ENCODE measurements around the gene KIF17.
A peak's percentile ranks its signal among the peaks of the same experiment; 100 is the strongest.

The KIF17 gene

GRCh38 chr1:20709868-20710267 is 7.9 kb downstream of the KIF17 start:
- DNase-seq = no peak

- no peak for DNase-seq
Observed at GRCh38 chr1:20708891-20709290, 8.9 kb downstream of the KIF17 start.

GRCh38 chr1:20708057-20708456 is 9.8 kb downstream of the KIF17 start:
- no peak for DNase-seq

GRCh38 chr1:20706841-20707240 is 11.0 kb downstream of the KIF17 start:
- no peak for DNase-seq

- no peak for DNase-seq
Observed at GRCh38 chr1:20705203-20705755, 12.5 kb downstream of the KIF17 start.

GRCh38 chr1:20704390-20705202 is 13.2 kb downstream of the KIF17 start:
- no peak for DNase-seq

GRCh38 chr1:20703124-20703756 is 14.6 kb downstream of the KIF17 start:
- DNase-seq = no peak

- DNase-seq = peak; percentile 30
Observed at GRCh38 chr1:20702416-20702815, 15.4 kb downstream of the KIF17 start.

GRCh38 chr1:20701847-20702246 is 16.0 kb downstream of the KIF17 start:
- no peak for DNase-seq

GRCh38 chr1:20701446-20701845 is 16.4 kb downstream of the KIF17 start:
- DNase-seq = no peak

GRCh38 chr1:20700636-20701215 is 17.1 kb downstream of the KIF17 start:
- no peak for DNase-seq

GRCh38 chr1:20699558-20699957 is 18.2 kb downstream of the KIF17 start:
- no peak for DNase-seq

GRCh38 chr1:20698195-20698910 is 19.5 kb downstream of the KIF17 start:
- DNase-seq = no peak

GRCh38 chr1:20697563-20697962 is 20.2 kb downstream of the KIF17 start:
- DNase-seq = no peak

- peak; percentile 95 for DNase-seq
Observed at GRCh38 chr1:20696397-20697333, 21.1 kb downstream of the KIF17 start.

- no peak for DNase-seq
Observed at GRCh38 chr1:20695515-20695914, 22.3 kb downstream of the KIF17 start.

GRCh38 chr1:20693623-20694022 is 24.2 kb downstream of the KIF17 start:
- no peak for DNase-seq

- DNase-seq = no peak
Observed at GRCh38 chr1:20691872-20692271, 25.9 kb downstream of the KIF17 start.

GRCh38 chr1:20689645-20690056 is 28.2 kb downstream of the KIF17 start:
- peak; percentile 46 for DNase-seq

GRCh38 chr1:20686883-20687725 is 30.7 kb downstream of the KIF17 start:
- DNase-seq = peak; percentile 37

- DNase-seq = no peak
Observed at GRCh38 chr1:20685741-20686140, 32.1 kb downstream of the KIF17 start.
